ENCODE results near the gene FGB.

FGB gene

DNA sequence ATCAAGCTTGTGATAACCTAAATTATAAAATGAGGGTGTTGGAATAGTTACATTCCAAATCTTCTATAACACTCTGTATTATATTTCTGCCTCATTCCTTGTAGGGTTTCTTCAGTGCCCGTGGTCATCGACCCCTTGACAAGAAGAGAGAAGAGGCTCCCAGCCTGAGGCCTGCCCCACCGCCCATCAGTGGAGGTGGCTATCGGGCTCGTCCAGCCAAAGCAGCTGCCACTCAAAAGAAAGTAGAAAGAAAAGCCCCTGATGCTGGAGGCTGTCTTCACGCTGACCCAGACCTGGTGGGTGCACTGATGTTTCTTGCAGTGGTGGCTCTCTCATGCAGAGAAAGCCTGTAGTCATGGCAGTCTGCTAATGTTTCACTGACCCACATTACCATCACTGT, 2.9 kb downstream of the FGB start:
- Histone ChIP-seq H3K9me3 (ENCODE audit: control insufficient read depth, low read length) (no peaks in the 10 kb centered on the region), H3K27ac (ENCODE audit: insufficient read depth, low read depth, low read length, poor library complexity, severe bottlenecking) (no peak overlapping the region), H3K27me3 (ENCODE audit: control insufficient read depth, insufficient read depth, low read length, poor library complexity, severe bottlenecking) (no peaks in the 10 kb centered on the region), H3K4me3 (ENCODE audit: insufficient read depth, low read depth, low read length) (no peak overlapping the region), H3K36me3 (ENCODE audit: control insufficient read depth, insufficient read depth, low read length) (no peaks in the 10 kb centered on the region), H3K4me1 (ENCODE audit: control insufficient read depth, insufficient read depth, low read length) (no peaks in the 10 kb centered on the region)
- WGBS, 2 experiments, result 92% methylated on average over 6 of the region's 6 CpGs

DNA sequence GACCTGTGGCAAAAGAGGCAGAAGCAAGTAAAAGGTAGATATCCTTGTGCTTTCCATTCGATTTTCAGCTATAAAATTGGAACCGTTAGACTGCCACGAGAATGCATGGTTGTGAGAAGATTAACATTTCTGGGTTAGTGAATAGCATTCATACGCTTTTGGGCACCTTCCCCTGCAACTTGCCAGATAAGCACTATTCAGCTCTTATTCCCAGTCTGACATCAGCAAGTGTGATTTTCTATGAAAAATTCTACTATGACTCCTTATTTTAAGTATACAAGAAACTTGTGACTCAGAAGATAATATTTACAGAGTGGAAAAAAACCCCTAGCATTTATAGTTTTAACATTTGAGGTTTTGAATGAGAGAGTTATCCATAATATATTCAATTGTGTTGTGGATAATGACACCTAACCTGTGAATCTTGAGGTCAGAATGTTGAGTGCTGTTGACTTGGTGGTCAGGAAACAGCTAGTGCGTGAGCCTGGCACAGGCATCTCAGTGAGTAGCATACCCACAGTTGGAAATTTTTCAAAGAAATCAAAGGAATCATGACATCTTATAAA, 3.9 kb downstream of the FGB start:
- Histone ChIP-seq H3K9me3 (ENCODE audit: control insufficient read depth, low read length) (no peaks in the 10 kb centered on the region), H3K4me3 (ENCODE audit: insufficient read depth, low read depth, low read length) (no peak overlapping the region), H3K4me1 (ENCODE audit: control insufficient read depth, insufficient read depth, low read length) (no peaks in the 10 kb centered on the region), H3K27me3 (ENCODE audit: control insufficient read depth, insufficient read depth, low read length, poor library complexity, severe bottlenecking) (no peaks in the 10 kb centered on the region), H3K27ac (ENCODE audit: insufficient read depth, low read depth, low read length, poor library complexity, severe bottlenecking) (no peak overlapping the region), H3K36me3 (ENCODE audit: control insufficient read depth, insufficient read depth, low read length) (no peaks in the 10 kb centered on the region)
- 90 to 94% methylated on average over 4 to 5 of the region's 5 CpGs for WGBS, 2 experiments

DNA sequence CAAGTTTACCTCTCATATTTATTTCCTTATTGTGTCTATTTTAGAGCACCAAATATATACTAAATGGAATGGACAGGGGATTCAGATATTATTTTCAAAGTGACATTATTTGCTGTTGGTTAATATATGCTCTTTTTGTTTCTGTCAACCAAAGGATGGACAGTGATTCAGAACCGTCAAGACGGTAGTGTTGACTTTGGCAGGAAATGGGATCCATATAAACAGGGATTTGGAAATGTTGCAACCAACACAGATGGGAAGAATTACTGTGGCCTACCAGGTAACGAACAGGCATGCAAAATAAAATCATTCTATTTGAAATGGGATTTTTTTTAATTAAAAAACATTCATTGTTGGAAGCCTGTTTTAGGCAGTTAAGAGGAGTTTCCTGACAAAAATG, 6.2 kb downstream of the FGB start:
- Histone ChIP-seq H3K27me3 (ENCODE audit: control insufficient read depth, insufficient read depth, low read length, poor library complexity, severe bottlenecking) (no peaks in the 10 kb centered on the region), H3K36me3 (ENCODE audit: control insufficient read depth, insufficient read depth, low read length) (no peaks in the 10 kb centered on the region), H3K4me3 (ENCODE audit: insufficient read depth, low read depth, low read length) (no peak overlapping the region), H3K9me3 (ENCODE audit: control insufficient read depth, low read length) (no peaks in the 10 kb centered on the region), H3K27ac (ENCODE audit: insufficient read depth, low read depth, low read length, poor library complexity, severe bottlenecking) (no peak overlapping the region), H3K4me1 (ENCODE audit: control insufficient read depth, insufficient read depth, low read length) (no peaks in the 10 kb centered on the region)
- WGBS, 2 experiments, result 88 to 91% methylated on average over 3 of the region's 3 CpGs

DNA sequence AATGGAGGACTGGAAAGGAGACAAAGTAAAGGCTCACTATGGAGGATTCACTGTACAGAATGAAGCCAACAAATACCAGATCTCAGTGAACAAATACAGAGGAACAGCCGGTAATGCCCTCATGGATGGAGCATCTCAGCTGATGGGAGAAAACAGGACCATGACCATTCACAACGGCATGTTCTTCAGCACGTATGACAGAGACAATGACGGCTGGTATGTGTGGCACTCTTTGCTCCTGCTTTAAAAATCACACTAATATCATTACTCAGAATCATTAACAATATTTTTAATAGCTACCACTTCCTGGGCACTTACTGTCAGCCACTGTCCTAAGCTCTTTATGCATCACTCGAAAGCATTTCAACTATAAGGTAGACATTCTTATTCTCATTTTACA, 6.8 kb downstream of the FGB start:
- no peaks in the 10 kb centered on the region for H3K4me1 ChIP-seq (ENCODE audit: control insufficient read depth, insufficient read depth, low read length)
- H3K27ac ChIP-seq (ENCODE audit: insufficient read depth, low read depth, low read length, poor library complexity, severe bottlenecking), result no peak overlapping the region
- no peaks in the 10 kb centered on the region for H3K9me3 ChIP-seq (ENCODE audit: control insufficient read depth, low read length)
- no peak overlapping the region for H3K4me3 ChIP-seq (ENCODE audit: insufficient read depth, low read depth, low read length)
- 90 to 95% methylated on average over 5 of the region's 5 CpGs for WGBS, 2 experiments
- H3K36me3 ChIP-seq (ENCODE audit: control insufficient read depth, insufficient read depth, low read length), result no peaks in the 10 kb centered on the region
- H3K27me3 ChIP-seq (ENCODE audit: control insufficient read depth, insufficient read depth, low read length, poor library complexity, severe bottlenecking), result no peaks in the 10 kb centered on the region

DNA sequence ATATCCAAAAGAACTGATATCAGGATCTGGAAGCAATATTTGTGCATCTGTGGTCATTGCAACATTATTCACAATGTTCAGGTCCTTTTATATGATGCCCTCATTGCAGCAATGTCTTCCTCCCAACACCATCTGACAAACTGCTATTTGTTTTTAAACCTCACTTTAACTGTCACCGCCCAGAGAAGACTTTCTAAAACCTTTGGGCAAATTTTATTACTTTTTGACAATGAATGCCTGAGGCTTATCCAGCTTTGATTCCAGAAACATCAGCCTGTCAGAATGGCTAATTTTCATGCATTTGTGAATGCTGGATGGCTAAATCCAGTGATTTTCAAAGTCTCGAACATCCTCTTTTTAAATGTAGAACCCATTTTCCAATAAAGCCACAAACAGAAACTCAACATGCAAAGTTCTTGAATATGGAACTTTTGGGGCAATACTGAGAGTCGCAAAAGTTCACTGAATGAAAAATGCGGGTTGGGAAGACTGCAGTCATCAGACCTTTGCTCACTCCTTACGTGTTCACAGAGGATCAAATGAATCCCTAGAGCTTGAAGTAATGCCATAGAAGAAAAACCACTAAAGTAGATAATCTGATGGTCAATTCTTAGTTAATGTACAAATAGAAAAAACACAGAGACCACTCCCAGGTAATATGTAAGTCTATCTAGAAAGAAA, 10.5 kb downstream of the FGB start:
- Histone ChIP-seq H3K36me3 (ENCODE audit: control insufficient read depth, insufficient read depth, low read length) (no peaks in the 10 kb centered on the region), H3K9me3 (ENCODE audit: control insufficient read depth, low read length) (no peaks in the 10 kb centered on the region), H3K27me3 (ENCODE audit: control insufficient read depth, insufficient read depth, low read length, poor library complexity, severe bottlenecking) (no peaks in the 10 kb centered on the region), H3K27ac (ENCODE audit: insufficient read depth, low read depth, low read length, poor library complexity, severe bottlenecking) (no peak overlapping the region), H3K4me3 (ENCODE audit: insufficient read depth, low read depth, low read length) (no peak overlapping the region), H3K4me1 (ENCODE audit: control insufficient read depth, insufficient read depth, low read length) (no peaks in the 10 kb centered on the region)
- 79 to 81% methylated on average over 4 to 5 of the region's 5 CpGs for WGBS, 2 experiments

DNA sequence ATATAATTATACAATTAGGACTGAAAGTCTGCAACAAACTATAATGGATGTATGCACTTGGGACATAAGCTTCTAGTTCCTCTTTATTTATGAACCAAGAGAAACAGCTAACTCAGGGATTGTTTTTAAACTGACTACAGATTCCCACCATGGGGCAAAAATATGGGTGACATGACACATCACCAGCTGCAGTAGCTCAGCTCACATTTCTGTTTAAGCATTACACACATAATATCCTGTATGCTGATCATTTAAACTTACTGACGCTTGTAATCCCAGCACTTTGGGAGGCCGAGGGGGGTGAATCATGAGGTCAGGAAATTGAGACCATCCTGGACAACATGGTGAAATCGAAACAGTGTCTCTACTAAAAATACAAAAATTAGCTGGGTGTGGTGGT, 11.5 kb downstream of the FGB start:
- H3K27ac ChIP-seq (ENCODE audit: insufficient read depth, low read depth, low read length, poor library complexity, severe bottlenecking), result no peak overlapping the region
- H3K4me3 ChIP-seq (ENCODE audit: insufficient read depth, low read depth, low read length), result no peak overlapping the region
- H3K9me3 ChIP-seq (ENCODE audit: control insufficient read depth, low read length), result no peaks in the 10 kb centered on the region
- 85 to 94% methylated on average over 3 of the region's 3 CpGs for WGBS, 2 experiments
- H3K36me3 ChIP-seq (ENCODE audit: control insufficient read depth, insufficient read depth, low read length), result no peaks in the 10 kb centered on the region
- no peaks in the 10 kb centered on the region for H3K4me1 ChIP-seq (ENCODE audit: control insufficient read depth, insufficient read depth, low read length)
- no peaks in the 10 kb centered on the region for H3K27me3 ChIP-seq (ENCODE audit: control insufficient read depth, insufficient read depth, low read length, poor library complexity, severe bottlenecking)

DNA sequence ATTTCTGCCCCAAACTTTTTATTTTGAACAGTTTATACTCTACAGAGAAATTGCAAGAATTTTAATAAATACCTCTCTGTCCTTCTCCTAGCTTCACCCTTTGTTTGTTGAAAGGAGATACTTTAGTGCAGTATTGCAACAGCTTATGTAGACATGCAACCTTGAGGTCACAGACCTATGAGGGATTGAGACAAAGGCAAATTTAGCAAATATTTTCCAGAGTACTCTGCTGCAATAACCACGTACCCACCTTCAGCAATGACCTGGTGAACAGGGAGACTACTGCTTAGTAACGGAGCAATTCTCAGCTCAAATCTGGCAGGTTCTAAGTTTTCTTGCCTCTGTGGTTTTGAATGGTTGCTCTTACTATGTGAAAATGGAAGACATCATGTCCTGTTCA, 14.5 kb downstream of the FGB start:
- Histone ChIP-seq H3K27ac (ENCODE audit: insufficient read depth, low read depth, low read length, poor library complexity, severe bottlenecking) (no peak overlapping the region), H3K36me3 (ENCODE audit: control insufficient read depth, insufficient read depth, low read length) (no peaks in the 10 kb centered on the region), H3K9me3 (ENCODE audit: control insufficient read depth, low read length) (no peaks in the 10 kb centered on the region), H3K27me3 (ENCODE audit: control insufficient read depth, insufficient read depth, low read length, poor library complexity, severe bottlenecking) (no peaks in the 10 kb centered on the region), H3K4me1 (ENCODE audit: control insufficient read depth, insufficient read depth, low read length) (no peaks in the 10 kb centered on the region), H3K4me3 (ENCODE audit: insufficient read depth, low read depth, low read length) (no peak overlapping the region)
- 96 to 97% methylated on average over 2 of the region's 2 CpGs for WGBS, 2 experiments

DNA sequence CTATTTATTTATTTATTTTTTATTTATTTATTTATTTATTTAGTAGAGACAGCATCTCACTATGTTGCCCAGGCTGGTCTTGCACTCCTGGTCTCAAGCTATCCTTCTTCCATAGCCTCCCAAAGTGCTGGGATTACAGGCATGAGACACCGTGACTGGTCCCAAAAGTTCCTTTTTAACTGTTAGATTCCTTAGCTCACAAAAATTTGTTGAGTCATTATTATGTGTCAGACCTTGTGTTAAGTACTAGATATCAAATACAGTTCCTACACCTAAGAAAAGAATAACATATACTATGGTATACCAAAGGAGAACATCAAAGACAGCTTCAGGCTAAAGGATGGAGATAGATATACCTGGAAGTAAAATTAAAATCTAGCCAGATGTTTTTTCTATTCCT, 16.1 kb downstream of the FGB start:
- Histone ChIP-seq H3K4me3 (ENCODE audit: insufficient read depth, low read depth, low read length) (no peak overlapping the region), H3K9me3 (ENCODE audit: control insufficient read depth, low read length) (no peaks in the 10 kb centered on the region), H3K27ac (ENCODE audit: insufficient read depth, low read depth, low read length, poor library complexity, severe bottlenecking) (no peak overlapping the region), H3K36me3 (ENCODE audit: control insufficient read depth, insufficient read depth, low read length) (no peaks in the 10 kb centered on the region), H3K4me1 (ENCODE audit: control insufficient read depth, insufficient read depth, low read length) (no peaks in the 10 kb centered on the region), H3K27me3 (ENCODE audit: control insufficient read depth, insufficient read depth, low read length, poor library complexity, severe bottlenecking) (no peaks in the 10 kb centered on the region)
- 92 to 100% methylated on average over 1 of the region's 1 CpG for WGBS, 2 experiments

DNA sequence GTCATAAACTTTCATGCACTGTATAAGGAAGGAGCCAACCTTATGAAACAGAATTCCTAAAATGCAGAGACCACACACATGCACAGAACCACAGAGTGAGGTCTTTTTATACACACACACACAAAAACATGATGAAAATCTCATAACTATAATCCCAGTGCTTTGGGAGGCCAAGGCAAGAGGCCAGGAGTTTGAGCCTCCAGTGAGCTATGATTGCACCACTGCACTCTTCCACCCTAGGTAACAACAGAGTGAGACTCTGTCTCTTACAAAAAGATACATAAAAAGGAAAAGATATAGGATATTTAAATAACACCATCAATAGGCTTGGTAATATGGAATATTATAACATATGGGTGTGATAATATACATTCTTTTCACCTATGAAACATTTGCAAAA, 17.1 kb downstream of the FGB start:
- H3K4me1 ChIP-seq (ENCODE audit: control insufficient read depth, insufficient read depth, low read length), result no peaks in the 10 kb centered on the region
- H3K9me3 ChIP-seq (ENCODE audit: control insufficient read depth, low read length), result no peaks in the 10 kb centered on the region
- H3K27me3 ChIP-seq (ENCODE audit: control insufficient read depth, insufficient read depth, low read length, poor library complexity, severe bottlenecking), result no peaks in the 10 kb centered on the region
- no peak overlapping the region for H3K4me3 ChIP-seq (ENCODE audit: insufficient read depth, low read depth, low read length)
- H3K27ac ChIP-seq (ENCODE audit: insufficient read depth, low read depth, low read length, poor library complexity, severe bottlenecking), result no peak overlapping the region
- H3K36me3 ChIP-seq (ENCODE audit: control insufficient read depth, insufficient read depth, low read length), result no peaks in the 10 kb centered on the region

DNA sequence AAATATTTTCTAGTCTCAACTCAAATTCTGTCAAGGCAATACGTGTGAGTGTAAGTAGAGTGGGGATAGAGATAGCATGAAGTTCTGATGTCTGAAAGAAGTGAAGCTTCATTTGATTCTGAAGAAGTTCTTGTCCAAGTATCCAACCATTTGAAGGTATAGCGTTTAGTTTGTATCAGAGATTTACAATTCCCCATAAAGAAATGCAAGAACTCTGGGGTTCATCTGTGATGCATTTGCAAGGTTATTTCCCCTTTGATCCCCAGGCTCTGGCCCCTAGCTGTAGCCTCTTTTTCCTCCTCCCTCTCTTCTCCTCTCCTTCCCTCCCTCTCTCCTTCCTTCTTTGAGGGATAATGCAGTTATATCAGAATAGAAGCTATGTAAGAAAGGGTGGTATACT, 19.9 kb downstream of the FGB start:
- H3K36me3 ChIP-seq (ENCODE audit: control insufficient read depth, insufficient read depth, low read length), result no peaks in the 10 kb centered on the region
- 70 to 79% methylated on average over 2 of the region's 2 CpGs for WGBS, 2 experiments
- no peaks in the 10 kb centered on the region for H3K9me3 ChIP-seq (ENCODE audit: control insufficient read depth, low read length)

DNA sequence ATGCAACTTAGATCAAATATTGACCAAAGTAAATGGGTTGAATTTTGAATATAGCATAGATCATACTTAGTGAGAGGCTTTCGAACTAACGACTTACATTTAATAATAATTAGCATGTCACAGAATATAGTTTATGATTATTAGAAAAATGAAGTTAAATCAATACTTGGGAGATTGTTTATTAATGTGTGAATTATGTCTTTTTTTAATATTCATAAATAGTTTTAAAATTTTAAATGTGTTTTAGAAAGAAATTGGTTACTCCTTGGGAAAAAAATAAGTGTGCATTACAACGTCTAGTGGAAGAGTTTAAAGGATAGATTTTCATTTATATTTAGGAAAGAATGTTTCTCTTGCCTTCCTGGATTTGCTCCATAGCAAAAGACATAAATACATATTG, 20.4 kb downstream of the FGB start:
- Histone ChIP-seq H3K27ac (ENCODE audit: insufficient read depth, low read depth, low read length, poor library complexity, severe bottlenecking) (no peak overlapping the region), H3K9me3 (ENCODE audit: control insufficient read depth, low read length) (no peaks in the 10 kb centered on the region), H3K27me3 (ENCODE audit: control insufficient read depth, insufficient read depth, low read length, poor library complexity, severe bottlenecking) (no peaks in the 10 kb centered on the region), H3K36me3 (ENCODE audit: control insufficient read depth, insufficient read depth, low read length) (no peaks in the 10 kb centered on the region), H3K4me3 (ENCODE audit: insufficient read depth, low read depth, low read length) (no peak overlapping the region), H3K4me1 (ENCODE audit: control insufficient read depth, insufficient read depth, low read length) (no peaks in the 10 kb centered on the region)
- no CpG with 5 or more reads among the region's 3 CpGs for WGBS, 2 experiments

More for the DNA sequence above, 19.9 kb downstream of the FGB start:
- Histone ChIP-seq H3K27me3 (ENCODE audit: control insufficient read depth, insufficient read depth, low read length, poor library complexity, severe bottlenecking) (no peaks in the 10 kb centered on the region), H3K27ac (ENCODE audit: insufficient read depth, low read depth, low read length, poor library complexity, severe bottlenecking) (no peak overlapping the region), H3K4me3 (ENCODE audit: insufficient read depth, low read depth, low read length) (no peak overlapping the region), H3K4me1 (ENCODE audit: control insufficient read depth, insufficient read depth, low read length) (no peaks in the 10 kb centered on the region)
